Glomerular visceral epithelial cell (primary cell): Measurements from ENCODE around the gene ANKS1A.

ENCODE experiments used
- DNase-seq: peaks from one replicate; pipeline ENCODE4 v3.0.0-alpha.2; 2016; ENCODE audit errors: extremely low spot score

ANKS1A gene

GRCh38 chr6:35067234-35067633, 178.2 kb downstream of the ANKS1A start:
- no peak for DNase-seq

- no peak for DNase-seq
Measured at GRCh38 chr6:35068206-35068605, 179.2 kb downstream of the ANKS1A start.

- DNase-seq: no peak
Measured at GRCh38 chr6:35068644-35069043, 179.6 kb downstream of the ANKS1A start.

GRCh38 chr6:35069262-35069661, 180.2 kb downstream of the ANKS1A start:
- no peak for DNase-seq

GRCh38 chr6:35070111-35070510, 181.1 kb downstream of the ANKS1A start:
- DNase-seq: no peak

- no peak for DNase-seq
Measured at GRCh38 chr6:35071347-35071994, 182.4 kb downstream of the ANKS1A start.

GRCh38 chr6:35072051-35072697, 183.1 kb downstream of the ANKS1A start:
- no peak for DNase-seq

- no peak for DNase-seq
Measured at GRCh38 chr6:35072698-35073055, 183.6 kb downstream of the ANKS1A start.

- no peak for DNase-seq
Measured at GRCh38 chr6:35073211-35073610, 184.2 kb downstream of the ANKS1A start.

- DNase-seq: no peak
Measured at GRCh38 chr6:35073766-35074471, 184.9 kb downstream of the ANKS1A start.

- DNase-seq: no peak
Measured at GRCh38 chr6:35076997-35077712, 188.1 kb downstream of the ANKS1A start.

GRCh38 chr6:35077713-35078105, 188.7 kb downstream of the ANKS1A start:
- DNase-seq: no peak

- no peak for DNase-seq
Measured at GRCh38 chr6:35078226-35078850, 189.3 kb downstream of the ANKS1A start.

GRCh38 chr6:35078896-35079295, 189.8 kb downstream of the ANKS1A start:
- DNase-seq: no peak

- no peak for DNase-seq
Measured at GRCh38 chr6:35079311-35080000, 190.4 kb downstream of the ANKS1A start.

GRCh38 chr6:35080016-35080680, 191.1 kb downstream of the ANKS1A start:
- no peak for DNase-seq

GRCh38 chr6:35080821-35081425, 191.9 kb downstream of the ANKS1A start:
- DNase-seq: no peak

GRCh38 chr6:35081426-35081851, 192.4 kb downstream of the ANKS1A start:
- DNase-seq: no peak

GRCh38 chr6:35082046-35082732, 193.1 kb downstream of the ANKS1A start:
- DNase-seq: no peak
